Stomach (tissue), 4 donors: ENCODE measurements around the gene RGS13.

Source experiments
- EP300 ChIP-seq: sonication (generic); formaldehyde crosslinking; IDR thresholded peaks from one replicate; pipeline ENCODE4 v1.6.1; 2017; ENCODE audit warnings: antibody characterized with exemption
- POLR2A ChIP-seq, 4 donors: fragments of 450-650 bp; IDR thresholded peaks; one replicate each; pipeline ENCODE4 v1.6.1; 2016; ENCODE audit warnings: antibody characterized with exemption in 4 of 4, control low read depth in 2 of 4, mild to moderate bottlenecking in 1 of 4, moderate library complexity in 1 of 4
- TF ChIP-seq, protein P1 (sequence below), 7 experiments: fragments of 450-650 bp in 4 of 7; fragments of 200-600 bp in 3 of 7; sonication (generic) in 3 of 7; IDR thresholded peaks; one replicate each; pipeline ENCODE4 v1.5.1; 2016 to 2019; ENCODE audit warnings: antibody characterized with exemption in 7 of 7, control low read depth in 2 of 7, mild to moderate bottlenecking in 1 of 7

- no peak for TF ChIP-seq POLR2A (IDR thresholded peaks at IDR 0.05)
- TF ChIP-seq, protein P1, sequence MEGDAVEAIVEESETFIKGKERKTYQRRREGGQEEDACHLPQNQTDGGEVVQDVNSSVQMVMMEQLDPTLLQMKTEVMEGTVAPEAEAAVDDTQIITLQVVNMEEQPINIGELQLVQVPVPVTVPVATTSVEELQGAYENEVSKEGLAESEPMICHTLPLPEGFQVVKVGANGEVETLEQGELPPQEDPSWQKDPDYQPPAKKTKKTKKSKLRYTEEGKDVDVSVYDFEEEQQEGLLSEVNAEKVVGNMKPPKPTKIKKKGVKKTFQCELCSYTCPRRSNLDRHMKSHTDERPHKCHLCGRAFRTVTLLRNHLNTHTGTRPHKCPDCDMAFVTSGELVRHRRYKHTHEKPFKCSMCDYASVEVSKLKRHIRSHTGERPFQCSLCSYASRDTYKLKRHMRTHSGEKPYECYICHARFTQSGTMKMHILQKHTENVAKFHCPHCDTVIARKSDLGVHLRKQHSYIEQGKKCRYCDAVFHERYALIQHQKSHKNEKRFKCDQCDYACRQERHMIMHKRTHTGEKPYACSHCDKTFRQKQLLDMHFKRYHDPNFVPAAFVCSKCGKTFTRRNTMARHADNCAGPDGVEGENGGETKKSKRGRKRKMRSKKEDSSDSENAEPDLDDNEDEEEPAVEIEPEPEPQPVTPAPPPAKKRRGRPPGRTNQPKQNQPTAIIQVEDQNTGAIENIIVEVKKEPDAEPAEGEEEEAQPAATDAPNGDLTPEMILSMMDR (IDR thresholded peaks at IDR 0.05), result no peak
- TF ChIP-seq EP300, result no peak
Measured at GRCh38 chr1:192604979-192605620, 30.8 kb upstream of the RGS13 start.
